Duodenal mucosa (tissue), 2 donors: ENCODE measurements around the gene CLMP.
"Not testable (repeated sequence)": the region's sequence is repeated elsewhere in the genome, so short reads cannot be mapped to it uniquely, and the experiment has no call there.

Experiments
- H3K27ac ChIP-seq: one replicate; pipeline ENCODE4 v1.7.0; 2013; ENCODE audit warnings: low read depth, low read length
- H3K27me3 ChIP-seq, 2 donors: one replicate each; pipeline ENCODE4 v1.7.0; 2013; ENCODE audit warnings: low read length in 2 of 2, control low read depth in 1 of 2; ENCODE audit not compliant: insufficient read depth in 2 of 2, control insufficient read depth in 1 of 2
- H3K36me3 ChIP-seq, 2 donors: one replicate each; pipeline ENCODE4 v1.7.0; 2013; ENCODE audit warnings: low read length in 2 of 2, control low read depth in 1 of 2; ENCODE audit not compliant: insufficient read depth in 2 of 2, control insufficient read depth in 1 of 2
- H3K4me1 ChIP-seq, 2 donors: one replicate each; pipeline ENCODE4 v1.7.0; 2013; ENCODE audit warnings: low read length in 2 of 2, control low read depth in 1 of 2; ENCODE audit not compliant: insufficient read depth in 2 of 2, control insufficient read depth in 1 of 2
- H3K4me3 ChIP-seq, 2 donors: one replicate each; pipeline ENCODE4 v1.7.0; 2013; ENCODE audit warnings: low read length in 2 of 2, low read depth in 1 of 2
- H3K9ac ChIP-seq, 2 donors: one replicate each; pipeline ENCODE4 v1.7.0; 2013; ENCODE audit warnings: low read length in 2 of 2, low read depth in 1 of 2
- H3K9me3 ChIP-seq, 2 donors: one replicate each; pipeline ENCODE4 v1.7.0; 2013; ENCODE audit warnings: low read length in 2 of 2, control low read depth in 1 of 2; ENCODE audit not compliant: control insufficient read depth in 1 of 2

The CLMP gene

DNA sequence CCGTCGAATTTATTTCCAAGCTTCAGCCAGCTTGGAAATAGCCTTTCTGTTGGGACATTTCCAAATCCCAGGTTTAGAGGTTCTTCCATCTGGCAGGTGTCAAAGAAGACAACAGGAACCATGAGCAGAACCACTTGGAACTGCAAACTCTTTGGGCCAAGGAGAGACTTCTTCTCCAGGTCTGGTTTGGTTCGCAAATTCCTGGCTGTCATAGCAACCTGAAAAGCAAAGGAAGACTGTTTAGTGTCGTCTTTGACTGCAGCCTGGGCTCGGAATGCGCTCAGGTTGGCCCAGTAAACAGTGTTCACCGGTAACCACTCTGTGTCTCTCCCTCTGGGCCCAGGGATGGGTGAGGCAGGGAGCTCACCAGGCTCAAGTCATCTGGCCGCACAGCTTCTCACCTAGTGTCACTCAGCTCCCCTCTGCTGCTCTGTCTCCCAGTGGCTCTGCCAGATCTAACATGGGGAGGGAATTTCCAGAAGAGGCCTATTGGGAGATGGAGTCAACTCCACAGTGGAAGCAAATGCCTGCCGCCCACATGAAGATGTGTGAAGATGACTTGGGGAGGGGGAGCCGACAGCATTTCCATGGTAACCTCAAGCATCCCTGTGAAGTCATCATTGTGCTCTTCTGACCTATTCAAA lies 11.9 kb upstream of the CLMP start:
- no peaks in the 10 kb centered on the region for H3K9me3 ChIP-seq
- no peak overlapping the region for H3K9ac ChIP-seq
- H3K36me3 ChIP-seq: no peaks in the 10 kb centered on the region
- H3K4me1 ChIP-seq: no peaks in the 10 kb centered on the region
- H3K27ac ChIP-seq: no peak overlapping the region
- H3K27me3 ChIP-seq: peaks cover 0 to under 1% of the 10 kb centered on the region in 2 donors
- no peak overlapping the region for H3K4me3 ChIP-seq

DNA sequence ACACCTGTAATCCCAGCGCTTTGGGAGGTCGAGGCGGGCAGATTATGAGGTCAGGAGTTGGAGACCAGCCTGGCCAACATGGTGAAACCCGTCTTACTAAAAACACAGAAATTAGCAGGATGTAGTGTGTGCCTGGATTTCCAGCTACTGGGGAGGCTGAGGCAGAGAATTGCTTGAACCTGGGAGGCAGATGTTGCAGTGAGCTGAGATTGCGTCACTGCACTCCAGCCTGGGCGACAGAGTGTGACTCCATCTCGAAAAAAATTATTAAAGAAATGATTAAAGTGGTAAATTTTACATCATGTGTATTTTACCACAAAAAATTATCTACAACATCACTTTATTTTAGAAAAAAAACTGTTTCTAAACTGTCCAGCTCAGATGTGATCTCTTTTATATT lies 11.0 kb upstream of the CLMP start:
- H3K27me3 ChIP-seq, H3K9me3 ChIP-seq, H3K4me3 ChIP-seq, H3K36me3 ChIP-seq, H3K27ac ChIP-seq, H3K4me1 ChIP-seq, H3K9ac ChIP-seq: not testable (repeated sequence)

GRCh38 chr11:123203934-123204333 lies 8.9 kb upstream of the CLMP start:
- no peaks in the 10 kb centered on the region for H3K36me3 ChIP-seq
- peaks cover 0 to 2% of the 10 kb centered on the region in 2 donors for H3K27me3 ChIP-seq
- no peak overlapping the region for H3K4me3 ChIP-seq
- no peak overlapping the region for H3K27ac ChIP-seq
- no peaks in the 10 kb centered on the region for H3K4me1 ChIP-seq
- no peaks in the 10 kb centered on the region for H3K9me3 ChIP-seq
- H3K9ac ChIP-seq: no peak overlapping the region

DNA sequence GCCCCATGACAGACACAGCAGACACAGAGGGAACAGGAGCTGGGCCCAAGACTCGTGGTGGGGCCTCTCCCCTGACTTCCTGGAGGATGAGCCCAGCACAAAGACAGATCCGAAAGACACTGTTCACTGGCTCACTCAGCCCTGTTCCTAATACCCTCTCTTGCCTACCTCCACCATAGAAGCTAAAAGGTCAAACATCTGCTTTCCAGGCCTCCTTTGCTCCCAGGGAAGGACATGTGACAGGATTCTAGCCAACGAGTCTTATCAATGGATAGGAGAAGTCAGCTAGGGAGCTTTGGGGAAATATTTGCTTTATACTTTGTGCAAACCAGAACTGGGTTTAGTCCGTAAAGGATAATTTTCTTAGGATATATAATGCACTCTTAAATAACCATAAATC lies 8.4 kb upstream of the CLMP start:
- H3K27me3 ChIP-seq: peaks cover 0 to 2% of the 10 kb centered on the region in 2 donors
- no peak overlapping the region for H3K27ac ChIP-seq
- H3K4me3 ChIP-seq: no peak overlapping the region
- no peaks in the 10 kb centered on the region for H3K4me1 ChIP-seq
- no peaks in the 10 kb centered on the region for H3K9me3 ChIP-seq
- H3K36me3 ChIP-seq: no peaks in the 10 kb centered on the region
- H3K9ac ChIP-seq: no peak overlapping the region

- Histone ChIP-seq H3K9me3 (no peaks in the 10 kb centered on the region), H3K36me3 (no peaks in the 10 kb centered on the region), H3K4me1 (no peaks in the 10 kb centered on the region), H3K9ac (no peak overlapping the region), H3K27ac (no peak overlapping the region), H3K27me3 (peaks cover 0 to 2% of the 10 kb centered on the region in 2 donors), H3K4me3 (no peak overlapping the region)
Observed at GRCh38 chr11:123202155-123203151, 7.4 kb upstream of the CLMP start.

DNA sequence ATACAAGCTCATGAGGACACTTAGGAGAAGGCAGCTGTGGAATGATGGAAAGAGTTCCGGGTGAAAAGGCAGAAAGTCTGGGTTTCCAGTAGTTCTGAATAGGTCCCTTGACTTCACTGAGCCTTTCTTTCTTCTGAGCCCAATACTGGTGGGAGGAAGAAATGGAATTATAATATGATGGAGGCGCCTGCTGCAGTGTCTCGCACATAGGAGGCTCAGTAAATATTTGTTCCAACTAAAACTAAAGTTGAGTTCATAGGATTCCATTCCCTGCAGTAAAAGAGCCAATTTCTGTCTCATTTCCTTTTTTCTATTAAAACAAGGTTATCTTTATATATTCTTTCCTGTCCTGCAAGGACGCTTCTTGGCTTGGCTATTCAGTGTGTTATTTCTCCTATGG lies 5.2 kb upstream of the CLMP start:
- Histone ChIP-seq H3K4me3 (no peak overlapping the region), H3K27me3 (peaks cover 2 to 8% of the 10 kb centered on the region in 2 donors), H3K9me3 (no peaks in the 10 kb centered on the region), H3K4me1 (peaks cover 3 to 6% of the 10 kb centered on the region in 2 donors), H3K27ac (no peak overlapping the region), H3K9ac (no peak overlapping the region), H3K36me3 (no peaks in the 10 kb centered on the region)

DNA sequence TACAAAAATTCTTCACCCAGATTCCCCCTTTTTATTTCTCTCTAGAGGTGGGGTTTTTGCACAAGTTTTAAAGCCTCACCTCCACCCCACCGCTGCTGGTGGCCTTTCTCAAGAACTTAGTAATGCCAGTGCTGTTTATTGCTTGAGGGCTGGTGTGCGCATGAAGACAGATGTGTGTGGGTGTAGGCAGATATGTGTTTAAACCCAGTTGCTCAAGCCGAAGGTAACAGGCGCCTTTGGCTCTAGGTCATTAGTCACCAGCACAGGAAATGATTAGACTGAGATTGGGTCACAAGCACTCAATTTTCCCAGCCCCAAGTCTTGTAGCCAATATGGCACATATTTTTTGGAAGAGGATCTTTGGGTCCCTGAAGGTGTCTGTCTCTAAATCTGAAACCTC lies 2.7 kb upstream of the CLMP start:
- no peaks in the 10 kb centered on the region for H3K36me3 ChIP-seq
- H3K4me1 ChIP-seq: peaks cover 3 to 6% of the 10 kb centered on the region in 2 donors
- H3K27me3 ChIP-seq: peaks cover 7 to 12% of the 10 kb centered on the region in 2 donors
- H3K4me3 ChIP-seq: no peak overlapping the region
- H3K9me3 ChIP-seq: no peaks in the 10 kb centered on the region
- no peak overlapping the region for H3K27ac ChIP-seq
- no peak overlapping the region for H3K9ac ChIP-seq

DNA sequence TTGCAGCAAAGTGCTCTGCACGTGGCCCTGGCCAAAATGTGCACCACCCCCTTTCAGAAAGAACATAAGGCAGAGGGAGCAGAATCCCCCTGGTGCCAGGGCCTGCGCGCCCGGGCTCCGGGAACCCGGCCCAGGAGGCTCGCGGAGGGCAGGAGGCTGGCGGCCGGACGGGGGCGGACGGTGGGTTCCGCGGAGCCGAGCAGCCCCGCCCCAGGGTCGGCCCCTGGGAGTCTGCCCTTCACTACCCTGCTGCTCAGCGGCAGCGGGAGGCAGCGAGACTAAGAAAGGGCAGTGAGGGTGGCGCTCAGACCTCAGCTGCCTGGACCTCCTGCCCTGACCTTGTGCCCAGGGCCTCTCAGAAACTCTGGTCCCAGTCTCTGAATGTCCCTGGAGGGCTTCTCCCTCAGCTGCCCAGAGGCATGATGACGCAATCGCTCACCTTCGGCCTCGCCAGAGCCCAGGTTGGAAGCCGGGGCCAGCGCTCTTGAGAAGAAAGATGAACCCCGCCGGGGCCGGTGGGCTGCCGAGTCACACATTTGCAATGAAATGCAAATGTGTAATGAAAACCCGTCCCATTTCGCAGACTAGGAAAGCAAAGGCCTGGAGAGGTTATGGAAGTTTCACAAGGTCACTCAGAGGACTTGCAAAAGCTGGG lies 1.1 kb upstream of the CLMP start:
- Histone ChIP-seq H3K4me1 (peaks cover 3 to 6% of the 10 kb centered on the region in 2 donors), H3K9ac (no peak overlapping the region), H3K9me3 (no peaks in the 10 kb centered on the region), H3K27me3 (peaks cover 4 to 12% of the 10 kb centered on the region in 2 donors), H3K27ac (no peak overlapping the region), H3K36me3 (no peaks in the 10 kb centered on the region), H3K4me3 (no peak overlapping the region)

DNA sequence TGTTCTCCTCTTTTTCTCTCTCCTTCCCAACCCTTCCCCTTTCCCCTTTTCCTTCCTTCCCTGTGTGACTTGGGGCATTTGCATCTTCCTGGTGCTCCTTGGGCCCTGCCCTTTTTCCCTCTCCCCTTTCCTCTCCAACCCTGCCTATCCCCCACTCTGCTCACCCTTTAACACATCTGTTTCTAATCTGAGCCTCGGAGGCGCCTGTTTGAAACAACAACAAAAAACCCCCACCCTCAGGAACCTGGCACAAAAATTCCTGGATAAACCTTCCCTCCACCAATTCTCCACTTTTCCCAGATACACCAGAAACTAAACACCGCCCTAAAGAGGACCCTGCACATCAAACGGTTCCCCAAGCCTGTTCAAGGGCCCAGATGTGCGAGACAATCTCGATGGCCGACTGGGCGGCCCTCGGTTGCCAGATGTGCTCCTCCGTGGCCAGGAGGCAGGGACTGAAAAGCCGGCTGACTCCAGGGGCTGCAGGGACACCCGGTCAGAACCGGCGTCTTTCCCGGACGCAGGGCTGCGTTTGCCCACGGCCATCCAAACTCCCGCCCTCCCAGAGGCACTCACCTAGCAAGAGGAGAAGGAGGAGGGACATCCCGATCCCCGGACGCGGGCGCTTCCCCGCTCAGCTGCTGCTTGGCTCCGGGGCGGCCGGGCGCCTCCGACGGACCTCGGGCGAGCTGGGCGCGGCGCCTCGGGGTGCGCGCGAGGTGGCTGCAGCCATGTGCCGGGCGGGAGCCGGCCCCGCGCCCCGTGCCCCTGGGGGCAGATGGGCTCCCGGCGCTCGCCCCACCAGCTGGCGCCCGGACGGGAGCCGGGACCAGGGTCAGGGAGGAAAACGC lies 486 bp downstream of the CLMP start:
- no peaks in the 10 kb centered on the region for H3K36me3 ChIP-seq
- H3K27ac ChIP-seq: peak overlapping the region; percentile 48
- H3K9me3 ChIP-seq: no peaks in the 10 kb centered on the region
- peak overlapping the region; percentile 10 to 44 for H3K9ac ChIP-seq
- peak overlapping the region; percentile 57 to 65 for H3K4me3 ChIP-seq
- H3K4me1 ChIP-seq: peaks cover 3 to 6% of the 10 kb centered on the region in 2 donors
- peaks cover 4 to 12% of the 10 kb centered on the region in 2 donors for H3K27me3 ChIP-seq
